Measurements from ENCODE around the gene MED12L.
"Not testable (repeated sequence)": the region's sequence is repeated elsewhere in the genome, so short reads cannot be mapped to it uniquely, and the experiment has no call there.

Gene MED12L

DNA sequence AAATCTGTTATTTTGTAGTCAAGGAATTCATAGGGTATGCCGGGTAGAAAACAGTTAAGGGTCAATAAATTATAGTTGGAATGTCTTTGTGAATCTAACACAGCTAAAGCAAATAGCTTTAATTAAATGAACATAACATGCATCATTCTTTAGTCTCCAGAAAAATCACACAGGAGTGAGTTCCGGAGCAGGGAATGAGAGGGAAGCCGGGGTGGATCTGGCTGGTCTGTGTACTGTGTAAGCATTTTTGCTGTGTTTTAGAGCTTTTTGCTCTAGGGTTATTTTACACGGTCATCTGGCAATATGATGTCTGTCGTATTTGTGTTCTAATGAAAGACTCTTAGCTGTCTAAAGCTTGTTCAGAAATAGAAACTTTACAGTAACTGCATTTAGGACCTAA, 57.5 kb downstream of the MED12L start:
- DNase-seq: no peak

GRCh38 chr3:151144016-151144415, 58.6 kb downstream of the MED12L start:
- no peak for DNase-seq

DNA sequence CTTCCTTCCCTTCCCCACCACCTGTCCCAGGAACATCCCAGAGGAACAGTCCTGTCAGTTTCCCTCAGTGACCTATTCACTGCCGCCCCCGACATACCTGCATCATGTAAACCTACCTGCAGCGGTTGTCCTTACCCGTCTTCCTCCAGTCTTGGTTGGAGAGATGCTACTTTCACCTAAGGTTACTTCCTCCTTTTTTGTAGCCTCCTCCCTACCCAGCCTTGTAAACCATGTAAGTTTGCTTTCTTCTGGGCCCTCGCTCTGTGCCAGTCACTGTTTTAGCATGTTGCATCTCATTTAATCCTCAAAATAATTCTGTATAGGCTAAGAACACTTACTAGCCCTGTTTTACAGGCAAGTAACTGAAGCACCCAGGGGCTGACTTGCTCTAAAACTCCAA, 59.3 kb downstream of the MED12L start:
- DNase-seq: no peak

- no peak for DNase-seq
Measured at GRCh38 chr3:151145713-151146070, 60.2 kb downstream of the MED12L start.

DNA sequence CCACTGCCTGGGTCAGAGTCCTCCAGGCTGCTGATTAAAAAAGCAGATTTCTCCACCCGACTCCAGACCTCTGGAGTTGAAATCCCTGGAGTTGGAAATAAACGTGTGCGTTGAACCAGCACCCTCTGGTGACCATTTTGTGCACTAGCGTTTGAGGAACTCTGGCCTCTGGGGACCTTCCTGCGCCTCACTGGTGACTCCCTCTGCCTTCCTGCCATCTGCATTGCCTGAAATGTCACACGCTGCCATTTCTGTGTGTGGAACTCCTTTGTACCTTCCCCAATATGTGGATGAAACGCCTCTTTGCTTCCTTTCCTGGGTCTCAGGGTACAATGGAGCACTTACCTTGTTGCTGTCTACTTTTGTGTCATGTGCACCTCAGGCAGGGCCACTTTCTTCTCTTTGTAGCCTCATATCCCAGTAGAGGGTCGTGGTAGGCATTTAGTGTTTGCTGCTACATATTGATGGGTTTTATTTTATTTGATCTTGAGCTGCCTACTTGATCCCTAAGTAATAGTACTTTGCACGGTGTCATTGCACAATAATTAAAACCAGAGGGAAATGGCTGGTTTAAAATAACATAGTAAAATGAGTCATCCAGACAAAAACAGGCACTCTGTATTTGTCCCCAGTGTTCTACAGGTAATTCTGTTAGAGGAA, 60.7 kb downstream of the MED12L start:
- DNase-seq: peak; percentile 53

DNA sequence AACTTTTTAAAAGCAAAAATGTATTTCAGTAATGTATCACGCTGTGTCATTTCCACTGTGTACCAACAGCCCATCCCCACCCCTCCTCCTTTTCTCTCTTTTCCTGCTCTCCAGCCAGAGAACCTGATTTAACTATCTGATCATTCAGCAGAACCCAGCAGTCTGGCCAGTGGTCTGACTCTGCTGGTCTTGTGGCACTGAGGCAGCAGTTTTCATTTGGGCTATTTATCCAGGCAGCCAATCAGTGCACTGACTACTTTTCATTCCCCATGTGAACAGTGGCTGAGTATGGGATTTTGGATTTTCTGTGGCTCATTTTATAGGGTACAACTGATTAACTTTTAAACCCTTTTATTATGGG, 61.2 kb downstream of the MED12L start:
- no peak for DNase-seq

- no peak for DNase-seq
Measured at GRCh38 chr3:151147299-151147698, 61.8 kb downstream of the MED12L start.

DNA sequence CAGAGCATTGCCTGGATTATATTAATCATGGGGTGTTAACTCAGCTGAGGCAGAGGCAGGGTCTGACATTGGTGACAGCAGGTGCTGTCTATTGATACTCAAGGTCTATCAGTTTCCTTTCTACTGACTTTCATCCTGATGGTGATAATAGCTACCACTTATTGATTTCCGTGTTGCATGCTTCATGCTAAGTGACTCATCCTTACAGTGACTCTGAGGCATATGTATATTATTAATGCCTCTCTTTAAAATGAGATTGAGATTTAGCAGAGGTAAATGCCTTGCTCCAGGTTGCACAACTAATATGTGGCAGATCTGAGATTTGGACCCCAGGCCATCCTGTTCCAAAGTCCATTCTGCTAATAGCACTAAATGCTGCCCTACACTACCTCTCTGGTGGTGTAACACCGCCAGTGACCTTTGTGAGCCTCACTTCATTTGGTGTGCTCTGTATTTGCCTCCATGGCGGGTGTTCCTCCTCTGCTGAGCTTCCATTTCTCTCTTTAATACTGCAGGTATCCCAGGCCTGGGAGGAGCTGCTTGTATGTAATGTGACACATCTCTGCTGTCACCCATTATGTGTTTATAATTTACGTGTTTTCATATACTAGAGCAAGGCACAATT, 67.1 kb downstream of the MED12L start:
- DNase-seq: no peak

DNA sequence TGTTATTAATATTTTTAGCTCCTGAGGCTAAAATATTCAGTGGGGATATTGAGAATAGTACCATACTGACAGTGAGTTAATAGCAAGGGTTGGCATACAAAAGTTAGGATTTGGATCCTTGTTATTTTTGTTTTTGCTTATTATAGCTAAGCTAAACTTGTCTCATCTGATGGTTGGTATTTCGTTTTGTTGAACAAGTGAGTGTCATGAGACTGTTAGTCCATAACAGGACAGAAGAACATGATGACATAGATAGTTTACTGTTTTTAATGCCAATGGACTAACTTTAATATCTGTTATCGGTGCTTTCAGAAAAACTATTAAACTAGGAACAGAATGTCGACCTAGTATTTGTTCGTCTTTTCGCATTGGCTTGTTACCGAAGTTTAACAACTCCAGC, 69.1 kb downstream of the MED12L start:
- no peak for DNase-seq

- no peak for DNase-seq
Measured at GRCh38 chr3:151155409-151156128, 70.1 kb downstream of the MED12L start.

DNA sequence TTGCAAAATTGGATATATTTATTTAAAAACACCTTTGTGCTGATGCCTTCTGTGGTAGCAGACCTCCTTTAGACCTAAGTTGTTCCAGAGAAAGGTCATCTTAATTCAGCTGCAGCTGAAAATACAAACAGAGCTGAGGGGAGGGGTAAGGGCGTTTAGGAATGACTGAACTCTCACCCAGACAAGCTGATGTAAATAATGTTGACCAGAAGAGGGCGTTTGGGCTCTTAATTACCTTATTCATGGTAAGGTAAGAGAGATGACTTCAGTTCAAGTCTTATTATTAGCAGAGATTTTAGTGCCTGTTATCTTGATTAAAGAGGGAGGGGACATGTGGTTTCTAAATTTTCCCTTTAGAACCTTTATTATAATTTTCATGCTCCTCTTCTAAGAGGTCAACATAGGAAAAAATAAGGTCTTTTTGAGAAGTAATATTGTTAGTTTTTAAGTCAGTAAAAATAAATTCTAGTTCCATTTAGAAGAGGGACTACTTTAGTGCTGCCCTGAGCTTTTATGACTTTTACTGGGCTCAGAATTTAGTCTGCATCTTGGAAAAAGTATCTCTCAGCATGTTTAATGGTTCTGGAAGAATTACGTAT, 71.3 kb downstream of the MED12L start:
- DNase-seq: peak; percentile 26

GRCh38 chr3:151159806-151160205, 74.3 kb downstream of the MED12L start:
- no peak for DNase-seq

- DNase-seq: no peak
Measured at GRCh38 chr3:151165226-151165625, 79.8 kb downstream of the MED12L start.

GRCh38 chr3:151166161-151166560, 80.7 kb downstream of the MED12L start:
- DNase-seq: no peak

DNA sequence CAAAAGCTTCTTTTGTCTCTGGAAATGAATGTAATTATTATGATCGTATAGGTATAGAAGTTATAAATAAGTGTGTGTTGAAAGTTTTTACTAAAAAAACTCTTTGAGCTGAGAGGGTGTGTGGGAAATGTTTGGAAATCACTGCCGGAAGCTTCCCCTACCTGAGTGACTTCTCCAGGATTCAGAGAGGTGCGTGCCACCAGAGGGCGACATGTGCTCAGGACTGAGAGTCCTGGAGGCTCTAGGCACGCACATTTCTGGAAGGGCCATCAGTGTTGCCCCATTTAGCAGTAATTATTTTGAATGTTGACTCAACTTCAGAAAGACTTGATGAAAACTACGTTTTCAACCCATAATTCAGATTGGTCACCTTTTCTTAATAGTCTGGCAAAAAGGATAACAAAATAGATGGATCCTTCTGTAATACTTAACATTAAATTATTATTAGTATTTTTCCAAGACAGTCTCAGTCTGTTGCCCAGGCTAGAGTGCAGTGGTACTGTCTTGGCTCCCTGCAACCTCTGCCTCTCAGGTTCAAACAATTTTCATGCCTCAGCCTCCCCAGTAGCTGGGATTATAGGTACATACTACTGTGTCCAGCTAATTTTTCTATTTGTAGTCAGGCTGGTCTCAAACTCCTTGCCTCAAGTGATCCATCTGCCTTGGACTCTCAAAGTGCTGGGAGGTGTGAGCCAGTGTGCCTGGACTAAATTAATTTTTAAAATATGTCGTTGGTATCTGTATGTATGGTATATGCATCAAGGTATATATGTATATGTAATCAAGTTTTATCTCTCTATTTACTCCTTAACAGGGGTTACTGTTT, 83.0 kb downstream of the MED12L start:
- peak; percentile 84 for DNase-seq

DNA sequence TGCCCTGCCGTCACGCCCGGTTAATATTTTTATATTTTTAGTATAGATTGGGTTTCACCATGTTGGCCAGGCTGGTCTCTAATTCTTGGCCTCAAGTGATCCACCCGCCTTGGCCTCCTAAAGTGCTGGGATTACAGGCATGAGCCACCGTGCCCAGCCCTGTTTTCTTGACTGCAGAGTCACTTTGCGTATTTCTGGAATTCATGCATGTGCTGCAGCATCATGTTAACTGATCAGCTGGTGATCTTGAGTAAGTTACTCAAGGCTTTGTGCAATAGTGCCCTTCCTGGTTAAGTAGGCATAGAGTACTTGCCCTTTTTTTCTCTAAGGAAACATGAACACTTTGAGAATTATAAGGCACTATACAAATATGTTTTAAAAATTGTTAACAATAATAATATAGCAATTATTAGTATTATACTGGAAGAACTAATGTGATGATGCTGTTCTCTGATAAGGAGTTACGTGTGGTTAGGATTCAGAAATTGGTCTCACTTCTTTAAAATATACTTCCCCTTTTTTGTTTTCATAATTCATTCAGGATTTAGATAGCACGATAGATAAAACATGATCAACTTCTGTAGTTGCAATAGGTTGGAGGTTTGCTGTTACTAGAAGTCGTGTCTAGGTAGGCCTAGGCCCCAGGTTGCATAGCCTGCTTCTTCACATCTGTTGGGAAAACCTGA, 83.9 kb downstream of the MED12L start:
- DNase-seq: no peak

- DNase-seq: not testable (repeated sequence)
Measured at GRCh38 chr3:151169948-151170679, 84.7 kb downstream of the MED12L start.

DNA sequence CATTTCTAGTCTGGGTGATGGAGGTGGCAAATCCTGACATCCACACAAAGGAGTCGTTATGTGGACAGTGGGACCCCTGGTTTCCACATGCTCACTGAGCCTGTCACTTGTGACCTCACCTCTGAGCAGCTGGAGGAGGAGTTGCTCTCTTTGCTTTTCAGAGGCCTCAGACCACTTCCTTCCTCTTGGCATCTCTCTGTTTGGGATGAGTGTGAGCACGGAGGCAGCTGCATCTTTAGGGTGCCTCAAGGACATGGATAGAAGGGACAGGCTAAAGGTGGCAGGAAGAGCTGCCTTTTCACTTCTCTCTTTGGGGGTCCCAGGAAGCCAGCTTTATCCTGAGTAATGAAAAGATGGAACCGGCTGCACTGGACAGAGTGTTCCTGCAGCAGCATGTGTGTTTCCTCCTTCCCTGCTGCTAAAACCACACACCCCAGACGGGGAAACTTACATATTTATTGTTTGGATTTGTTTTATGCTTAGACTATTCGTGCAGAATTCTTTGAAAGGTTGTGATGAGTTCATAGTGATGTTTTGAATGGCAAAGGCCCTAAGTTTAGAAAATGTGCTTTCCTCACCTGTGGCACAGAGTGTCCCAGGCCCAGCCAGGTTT, 85.8 kb downstream of the MED12L start:
- DNase-seq: peak; percentile 34

- DNase-seq: no peak
Measured at GRCh38 chr3:151174351-151174750, 88.9 kb downstream of the MED12L start.

DNA sequence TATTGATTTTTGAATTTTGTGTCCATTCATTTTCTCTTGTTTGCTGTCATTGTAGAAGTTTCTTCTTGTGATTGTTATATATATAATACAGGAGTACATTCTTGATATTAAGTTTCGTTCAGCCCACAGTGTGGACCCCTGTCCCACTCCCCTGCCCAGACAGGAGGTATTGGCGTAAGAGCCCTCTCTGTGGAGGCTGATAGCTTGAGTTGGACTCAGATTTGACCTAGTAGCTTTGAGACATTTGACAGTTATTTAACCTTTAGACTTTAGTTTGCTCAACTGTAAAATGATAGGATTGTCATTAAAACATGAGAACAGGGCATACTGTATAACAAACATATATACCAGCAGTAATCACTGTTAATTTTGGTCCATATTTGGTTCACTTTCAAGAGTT, 90.5 kb downstream of the MED12L start:
- DNase-seq: no peak

- no peak for DNase-seq
Measured at GRCh38 chr3:151178208-151178845, 92.9 kb downstream of the MED12L start.
